GM03348 (cell line): Measurements from ENCODE around the gene CARMIL1.
"Not testable (repeated sequence)": the region's sequence is repeated elsewhere in the genome, so short reads cannot be mapped to it uniquely, and the experiment has no call there.

Source experiments
- DNase-seq: peaks from one replicate; pipeline ENCODE4 v3.0.0; 2012; ENCODE audit warnings: low spot score

CARMIL1 gene

GRCh38 chr6:25442898-25443297, 163.7 kb downstream of the CARMIL1 start:
- no peak for DNase-seq

- DNase-seq = not testable (repeated sequence)
Observed at GRCh38 chr6:25444521-25444920, 165.3 kb downstream of the CARMIL1 start.

GRCh38 chr6:25446830-25447569, 167.8 kb downstream of the CARMIL1 start:
- DNase-seq = no peak

GRCh38 chr6:25447570-25447929, 168.4 kb downstream of the CARMIL1 start:
- DNase-seq = no peak

- no peak for DNase-seq
Observed at GRCh38 chr6:25448965-25449538, 169.9 kb downstream of the CARMIL1 start.

GRCh38 chr6:25449774-25450173, 170.6 kb downstream of the CARMIL1 start:
- DNase-seq = no peak

GRCh38 chr6:25450469-25451198, 171.5 kb downstream of the CARMIL1 start:
- no peak for DNase-seq

GRCh38 chr6:25452031-25452430, 172.9 kb downstream of the CARMIL1 start:
- no peak for DNase-seq

- no peak for DNase-seq
Observed at GRCh38 chr6:25453288-25453687, 174.1 kb downstream of the CARMIL1 start.

- DNase-seq = peak; percentile 45
Observed at GRCh38 chr6:25454136-25454535, 175.0 kb downstream of the CARMIL1 start.

GRCh38 chr6:25456249-25457040, 177.3 kb downstream of the CARMIL1 start:
- no peak for DNase-seq

GRCh38 chr6:25457516-25457915, 178.3 kb downstream of the CARMIL1 start:
- DNase-seq = no peak

- peak; percentile 75 for DNase-seq
Observed at GRCh38 chr6:25458485-25458884, 179.3 kb downstream of the CARMIL1 start.

GRCh38 chr6:25462235-25462897, 183.2 kb downstream of the CARMIL1 start:
- no peak for DNase-seq

- no peak for DNase-seq
Observed at GRCh38 chr6:25463441-25463840, 184.3 kb downstream of the CARMIL1 start.

- DNase-seq = no peak
Observed at GRCh38 chr6:25464225-25464624, 185.1 kb downstream of the CARMIL1 start.

- no peak for DNase-seq
Observed at GRCh38 chr6:25465941-25466340, 186.8 kb downstream of the CARMIL1 start.

GRCh38 chr6:25468881-25469280, 189.7 kb downstream of the CARMIL1 start:
- DNase-seq = no peak

- DNase-seq = no peak
Observed at GRCh38 chr6:25469797-25470388, 190.7 kb downstream of the CARMIL1 start.

GRCh38 chr6:25472306-25472705, 193.1 kb downstream of the CARMIL1 start:
- DNase-seq = no peak

GRCh38 chr6:25472906-25473305, 193.7 kb downstream of the CARMIL1 start:
- no peak for DNase-seq
